SH-SY5Y (cell line): ENCODE measurements around the gene SUB1.

ENCODE experiments used
- GATA2 ChIP-seq: IDR thresholded peaks from 2 replicates; pipeline ENCODE4 v1.6.1; 2011; ENCODE audit warnings: mild to moderate bottlenecking, low read depth, low read length
- GATA3 ChIP-seq: IDR thresholded peaks from 2 replicates; pipeline ENCODE4 v1.6.1; 2011; ENCODE audit warnings: low read depth, mild to moderate bottlenecking, low read length, moderate library complexity

The SUB1 gene

DNA sequence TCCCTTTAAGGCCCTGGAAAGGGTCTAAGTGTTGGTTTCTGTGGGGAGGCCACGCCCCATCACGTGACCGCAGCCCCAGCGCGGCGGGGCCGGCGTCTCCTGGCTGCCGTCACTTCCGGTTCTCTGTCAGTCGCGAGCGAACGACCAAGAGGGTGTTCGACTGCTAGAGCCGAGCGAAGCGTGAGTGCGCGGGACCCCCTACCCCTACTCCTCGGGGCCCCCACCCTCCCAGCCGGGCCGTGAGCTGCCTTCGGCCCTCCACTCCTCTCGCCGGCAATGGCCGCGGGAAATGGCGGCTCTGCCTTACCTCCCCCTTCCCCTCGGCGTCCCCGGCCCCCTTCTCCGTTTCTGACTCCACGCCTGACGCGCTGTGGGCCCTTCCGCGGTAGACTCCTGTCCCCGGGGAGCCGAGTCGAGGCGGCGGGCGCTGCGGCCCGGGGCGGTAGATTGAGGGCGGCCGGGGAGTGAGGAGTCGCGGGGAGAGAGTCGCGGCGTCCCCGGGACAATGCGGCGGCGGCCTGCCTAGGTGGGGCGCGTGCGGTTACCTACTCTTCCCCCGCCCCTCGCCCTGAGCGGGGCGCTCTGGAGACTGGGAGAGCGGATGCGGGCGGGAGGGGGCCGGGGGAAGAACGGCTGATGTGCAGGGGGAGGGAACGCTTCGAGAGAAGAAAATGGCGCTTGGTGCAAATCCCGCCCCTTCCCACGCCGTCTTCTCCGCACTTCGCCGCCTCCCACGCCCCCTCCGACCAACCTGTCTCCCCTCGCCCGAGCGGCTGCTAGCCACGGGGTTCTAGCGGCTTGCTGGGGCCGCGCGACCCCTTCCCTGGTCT is at the start of gene SUB1:
SUB1 (plus strand) TSS at position 112 of the 830 bp plus-strand sequence. CDS start 2,956 bp downstream, outside the sequence.
- no peak for TF ChIP-seq GATA3
- TF ChIP-seq GATA2: 0 out of 2 replicates have a peak, but pooled peaks have one; percentile 12

DNA sequence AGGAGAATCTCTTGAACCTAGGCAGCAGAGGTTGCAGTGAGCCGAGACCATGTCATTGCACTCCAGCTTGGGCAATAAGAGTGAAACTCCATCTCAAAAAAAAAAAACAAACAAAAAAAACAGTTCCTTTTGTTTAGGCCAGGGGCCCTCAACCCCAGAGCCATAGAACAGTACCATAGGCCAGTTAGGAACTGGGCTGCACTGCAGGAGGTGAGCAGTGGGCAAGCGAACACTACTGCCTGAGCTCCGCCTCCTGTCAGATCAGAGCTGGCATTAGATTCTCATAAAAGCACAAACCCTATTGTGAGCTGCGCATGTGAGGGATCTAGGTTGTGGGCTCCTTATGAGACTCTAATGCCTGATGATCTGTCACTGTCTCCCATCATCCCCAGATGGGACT is 49.1 kb upstream of the SUB1 start:
- no peak for TF ChIP-seq GATA2
- no peak for TF ChIP-seq GATA3

DNA sequence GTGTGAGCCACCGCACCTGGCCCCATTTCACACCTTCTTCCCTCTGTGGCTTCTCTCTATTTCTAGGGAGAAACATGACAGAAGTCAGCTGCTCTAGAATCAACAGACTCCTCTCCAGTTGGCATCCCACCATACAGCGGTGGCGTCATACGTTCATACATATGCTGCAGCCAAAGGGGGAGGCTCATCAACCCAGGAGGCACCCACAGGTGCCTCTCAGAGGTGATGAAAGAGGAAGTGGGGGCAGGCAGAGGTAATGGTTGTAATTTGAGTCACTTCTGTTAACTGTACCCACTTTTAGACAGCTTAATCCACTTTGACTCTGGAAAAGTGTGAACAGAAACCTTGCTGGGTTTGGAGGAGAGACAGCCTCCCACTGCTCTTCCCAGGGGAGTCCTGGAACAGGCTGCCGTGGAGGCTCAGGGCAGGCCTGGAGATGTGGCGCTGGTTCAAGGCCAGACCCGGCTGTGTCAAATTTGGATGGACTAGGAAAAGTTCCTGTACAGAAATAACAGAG is 47.3 kb upstream of the SUB1 start:
- TF ChIP-seq GATA3 (no peak), GATA2 (no peak)

DNA sequence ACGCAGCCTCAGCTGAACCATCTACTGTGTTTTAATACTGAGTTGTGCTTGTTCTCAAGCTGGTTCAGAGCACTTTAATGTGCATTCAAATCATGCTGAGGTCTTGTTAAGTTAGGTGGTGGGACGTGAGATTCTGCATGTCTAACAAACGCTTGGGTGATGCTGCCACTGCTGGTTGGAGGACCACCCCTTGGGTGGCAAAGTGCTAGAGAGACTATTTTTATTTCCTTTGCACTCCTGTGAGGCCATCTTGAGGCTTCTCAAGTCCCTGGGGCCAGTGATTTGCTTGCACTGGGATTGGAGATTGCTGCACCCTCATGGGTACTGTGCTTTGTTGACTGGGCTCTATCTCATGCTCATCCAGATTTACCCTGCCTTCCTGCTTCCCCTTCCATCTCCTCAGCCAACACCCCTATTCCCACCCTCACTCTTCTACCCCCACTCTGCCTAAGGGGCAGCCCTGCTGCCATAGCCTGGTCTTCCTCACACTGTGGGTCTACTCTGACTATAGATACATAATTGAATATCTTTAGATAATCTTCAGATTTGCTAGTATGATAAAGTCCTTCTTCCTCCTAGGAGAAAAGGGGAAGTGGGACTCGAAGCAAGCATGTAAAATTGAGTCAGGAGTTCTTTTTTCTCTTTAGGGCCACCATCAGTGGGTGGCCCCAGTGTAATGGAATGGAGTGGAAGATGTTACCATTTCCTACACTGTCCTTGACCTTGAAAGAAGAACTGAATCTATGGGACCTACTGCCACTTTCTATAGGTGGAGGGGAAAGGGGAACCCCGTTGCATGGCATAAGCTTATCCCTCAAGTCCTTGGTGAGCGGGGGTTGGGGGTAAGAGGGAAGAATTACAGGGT is 45.1 kb upstream of the SUB1 start:
- TF ChIP-seq GATA3: no peak
- TF ChIP-seq GATA2: no peak

DNA sequence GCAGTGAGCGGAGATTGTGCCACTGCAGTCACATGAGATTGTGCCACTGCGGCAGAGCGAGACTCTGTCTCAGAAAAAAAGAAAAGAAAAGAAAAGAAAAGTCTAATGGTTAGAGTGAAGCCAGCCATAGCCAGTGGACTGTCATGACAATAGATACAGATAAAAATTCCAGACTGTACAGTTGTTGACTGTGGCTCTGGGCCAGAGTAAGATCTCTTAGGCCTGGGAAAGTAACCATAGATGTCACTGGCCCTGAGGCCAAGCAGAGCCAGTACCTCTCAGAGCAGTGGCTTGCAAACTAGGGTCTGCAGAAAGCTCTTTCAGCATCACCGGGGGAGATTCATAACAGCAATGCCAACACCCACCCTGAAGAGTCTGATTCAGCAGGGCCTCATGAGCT is 44.1 kb upstream of the SUB1 start:
- TF ChIP-seq GATA3 (no peak), GATA2 (peak; percentile 62)

DNA sequence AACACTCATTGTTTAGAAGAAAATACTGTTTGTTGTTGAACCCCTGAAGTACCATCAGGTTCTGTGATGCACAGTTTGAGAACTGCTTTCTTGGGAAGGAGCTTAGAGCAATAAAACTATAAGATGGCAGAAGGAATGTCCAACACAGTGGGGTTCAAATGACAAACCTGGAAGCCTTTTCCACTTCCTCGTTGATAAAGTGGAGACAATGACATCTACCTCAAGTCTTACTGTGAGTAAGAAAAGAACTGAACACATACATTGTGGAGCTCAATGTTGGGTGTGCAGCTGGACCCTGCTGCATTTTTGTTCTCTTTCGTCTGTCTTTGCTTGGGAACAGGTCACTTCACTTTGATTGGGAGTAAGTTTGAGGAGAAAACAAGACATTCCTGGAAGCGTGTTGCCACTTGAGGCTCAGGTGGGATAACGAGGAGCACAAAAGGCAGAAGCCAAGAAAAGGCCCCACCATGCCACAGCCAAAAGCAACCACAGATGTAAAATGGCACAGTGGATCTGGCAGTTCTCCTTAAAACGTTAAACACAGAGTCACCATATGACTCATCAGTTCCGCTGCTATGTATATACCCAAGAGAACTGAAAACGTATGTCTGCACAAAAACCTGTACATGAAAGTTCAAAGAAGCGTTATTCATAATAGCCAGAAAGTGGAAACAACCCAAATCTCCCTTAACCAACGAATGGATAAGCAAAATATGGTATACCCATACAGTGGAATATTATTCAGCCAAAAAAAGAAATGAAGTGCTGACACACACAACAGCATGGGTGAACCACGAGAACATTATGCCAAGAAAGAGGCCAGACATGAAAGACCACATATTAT is 42.9 kb upstream of the SUB1 start:
- TF ChIP-seq GATA2 (no peak), GATA3 (no peak)

DNA sequence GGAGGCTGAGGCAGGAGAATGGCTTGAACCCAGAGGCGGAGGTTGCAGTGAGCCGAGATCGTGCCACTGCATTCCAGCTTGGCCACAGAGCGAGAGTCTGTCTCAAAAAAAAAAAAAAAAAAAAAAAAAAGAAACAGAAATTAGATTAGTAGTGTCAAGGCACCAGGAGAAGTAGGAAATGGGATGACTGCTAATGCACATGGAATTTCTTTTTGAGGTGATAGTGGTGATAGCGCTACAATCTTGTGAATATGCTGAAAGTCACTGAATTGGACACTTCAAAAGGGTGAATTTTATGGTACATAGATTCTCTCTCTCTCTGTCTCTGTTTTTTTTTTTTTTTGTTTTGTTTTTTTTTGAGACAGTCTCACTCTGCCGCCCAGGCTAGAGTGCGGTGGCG is 42.1 kb upstream of the SUB1 start:
- TF ChIP-seq GATA2 (no peak), GATA3 (no peak)

DNA sequence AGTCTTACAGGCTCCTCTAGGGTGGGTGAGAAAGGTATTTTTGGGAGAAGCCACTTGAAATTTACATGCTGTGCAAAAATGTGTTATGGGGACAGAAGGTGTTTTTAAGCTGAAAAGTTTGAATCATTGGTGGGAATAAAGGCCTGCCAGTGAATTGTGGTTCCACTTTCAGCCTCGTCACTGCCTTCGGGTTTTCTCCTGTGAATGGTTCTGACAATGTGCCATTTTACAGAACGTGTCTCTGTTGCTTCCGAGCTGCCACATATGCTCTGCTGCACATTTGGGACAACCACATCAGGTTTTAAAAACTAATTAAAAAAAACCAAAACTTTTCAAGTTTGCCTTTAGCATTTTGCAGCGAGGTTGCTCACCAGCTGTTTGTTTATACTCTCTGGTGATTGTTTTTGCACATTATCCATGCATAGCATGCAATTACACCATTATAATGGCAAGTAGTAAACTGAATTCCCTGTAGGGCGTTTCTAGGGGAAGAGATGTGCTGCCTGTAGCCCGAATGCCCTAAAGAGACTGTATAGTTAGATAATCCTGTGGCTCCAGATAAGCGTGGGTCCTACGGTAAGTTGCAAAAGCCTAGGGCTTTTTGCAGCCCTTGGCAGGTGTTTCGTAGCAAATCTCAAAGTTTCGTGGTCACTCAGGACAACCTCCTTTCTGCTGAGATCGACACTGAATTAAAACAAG is 40.1 kb upstream of the SUB1 start:
- TF ChIP-seq GATA3 (no peak), GATA2 (no peak)

DNA sequence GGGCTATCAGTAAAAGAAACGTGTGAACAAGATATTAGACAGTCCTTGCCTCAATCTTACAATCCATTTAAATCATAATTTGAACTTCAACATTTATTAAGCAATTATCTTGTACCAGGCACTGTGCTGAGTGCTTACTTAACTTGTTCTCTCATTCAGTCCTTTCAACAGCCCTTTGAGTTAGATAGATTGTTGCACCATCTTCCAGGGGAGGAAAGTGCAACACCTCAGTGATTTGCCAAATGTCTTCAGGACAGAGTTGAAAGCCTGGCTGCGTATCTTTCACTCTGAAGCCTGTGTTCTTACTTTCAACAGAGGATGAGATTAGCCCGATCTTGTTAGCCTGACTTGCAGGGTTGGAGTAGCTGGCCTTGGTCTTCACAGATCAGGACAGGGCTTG is 34.2 kb upstream of the SUB1 start:
- TF ChIP-seq GATA3: no peak
- no peak for TF ChIP-seq GATA2

DNA sequence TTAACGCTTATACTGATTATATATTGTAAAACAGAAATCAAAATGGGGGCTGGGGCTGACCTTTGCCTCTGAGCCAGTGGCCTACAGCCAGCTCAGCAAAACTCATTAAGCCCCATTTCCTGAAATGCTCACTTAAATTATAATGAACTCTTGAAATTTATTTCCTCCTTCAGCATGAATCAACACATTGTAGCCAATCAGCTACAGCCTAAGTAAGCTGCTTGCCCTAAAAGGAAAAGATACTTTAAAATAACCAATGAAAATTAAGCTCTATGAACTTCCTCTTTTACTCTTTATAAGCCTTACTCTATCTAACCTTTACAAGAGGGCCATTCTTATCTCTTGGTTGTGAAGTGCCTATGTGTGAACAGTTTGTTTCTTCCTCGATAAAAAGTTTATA is 33.5 kb upstream of the SUB1 start:
- TF ChIP-seq GATA2: no peak
- TF ChIP-seq GATA3: no peak

DNA sequence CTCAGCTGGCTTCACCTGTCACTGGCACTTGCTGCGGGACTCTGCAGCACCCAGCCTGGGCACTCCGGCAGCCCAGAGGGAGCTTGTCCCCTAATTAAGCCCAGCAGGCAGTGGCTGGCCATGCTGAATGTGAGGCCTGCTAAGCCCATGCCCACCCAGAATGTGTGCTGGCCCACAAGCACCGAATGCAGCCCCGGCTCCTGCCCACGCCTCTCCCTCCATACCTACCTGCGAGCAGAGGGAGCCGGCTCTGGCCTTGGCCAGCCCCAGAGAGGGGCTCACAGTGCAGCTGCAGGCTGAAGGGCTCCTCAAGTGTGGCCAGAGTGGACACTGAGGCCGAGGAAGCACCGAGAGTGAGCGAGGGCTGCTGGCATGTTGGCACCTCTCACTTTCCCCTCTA is 32.4 kb upstream of the SUB1 start:
- TF ChIP-seq GATA3 (no peak), GATA2 (no peak)

DNA sequence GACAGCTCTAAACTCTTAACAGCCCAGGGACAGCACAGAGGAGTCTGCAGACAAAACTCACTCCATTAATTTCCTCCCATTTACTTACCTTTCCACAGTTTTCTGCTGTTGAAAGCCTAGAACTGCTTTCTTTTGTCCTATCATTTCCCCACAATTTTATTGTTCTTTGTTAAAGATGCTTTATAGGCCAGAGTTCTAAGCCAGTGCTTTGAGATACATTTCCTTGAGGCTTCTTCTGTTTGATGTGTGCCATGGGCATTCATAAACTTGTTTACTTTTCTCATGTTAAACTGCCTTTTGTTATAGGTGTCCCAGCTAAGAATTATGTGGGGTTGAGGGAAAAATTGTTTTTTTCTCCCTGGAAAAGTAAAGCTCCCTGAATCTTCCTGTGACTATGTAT is 25.9 kb upstream of the SUB1 start:
- no peak for TF ChIP-seq GATA2
- no peak for TF ChIP-seq GATA3

DNA sequence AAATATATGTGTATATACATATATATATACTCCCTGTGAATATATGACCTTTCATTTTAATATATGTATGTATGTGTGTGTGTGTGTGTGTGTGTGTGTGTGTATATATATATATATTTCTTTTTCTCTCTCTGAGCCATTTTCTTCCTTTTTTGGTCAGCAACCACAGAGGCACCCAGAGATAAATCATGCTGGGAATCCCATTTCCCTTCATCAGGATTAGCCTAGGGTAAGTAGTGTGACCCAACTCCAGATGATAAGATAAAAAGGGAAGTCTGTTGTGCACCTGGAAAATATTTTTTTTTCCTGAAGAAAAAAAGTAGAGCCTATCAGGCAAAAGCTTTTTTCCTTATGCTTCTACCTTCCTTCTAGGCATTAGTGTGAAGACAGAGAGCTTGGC is 25.4 kb upstream of the SUB1 start:
- no peak for TF ChIP-seq GATA2
- TF ChIP-seq GATA3: no peak
